ENCODE data around the gene CNOT6. TPM values are rescaled to one million over a fixed set of nuclear protein-coding genes. Genes with fewer than 3 reads are reported as not detected.

The CNOT6 gene
- total RNA-seq, 1 experiment from 2014 or later = 10.6 TPM

DNA sequence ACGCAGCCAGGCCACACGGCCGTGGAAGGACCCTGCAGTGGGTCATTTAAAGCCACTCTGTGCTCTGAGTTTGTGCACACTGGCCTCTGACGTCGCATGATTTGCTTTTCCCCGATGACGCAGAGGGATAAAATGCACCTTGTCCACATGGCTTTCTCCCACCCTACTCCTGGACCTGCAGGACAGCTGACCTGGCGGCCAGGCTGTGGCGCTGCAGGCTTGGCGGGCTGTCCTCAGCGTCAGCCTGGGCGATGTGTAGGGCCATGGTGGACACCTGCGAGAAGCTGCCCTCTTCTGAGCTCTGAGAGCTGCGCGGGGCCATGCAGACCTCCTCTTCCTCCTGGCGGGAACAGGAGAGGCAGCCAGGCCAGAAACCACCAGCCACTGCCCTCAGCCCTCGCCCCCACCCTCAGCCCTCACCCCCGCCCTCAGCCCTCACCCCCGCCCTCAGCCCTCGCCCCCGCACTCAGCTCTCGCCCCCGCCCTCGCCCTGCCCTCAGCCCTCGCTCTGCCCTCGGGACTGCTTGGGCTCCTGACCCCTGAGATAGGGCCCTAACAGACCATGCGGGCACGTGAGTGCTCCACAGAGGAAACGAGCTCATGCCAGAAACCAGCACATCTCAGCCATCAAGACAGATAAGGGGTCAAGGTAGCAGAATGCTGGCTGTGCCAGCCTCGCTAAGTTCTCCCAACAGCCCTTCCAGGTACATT lies 117.1 kb downstream of the CNOT6 start:
- Histone ChIP-seq H3F3A (ENCODE audit: low read length, unreplicated experiment) (no peaks in the 10 kb centered on the region), H3K27me3 (ENCODE audit: low read length) (peaks cover 4% of the 10 kb centered on the region; the same call in 1 of the 2 replicates), H3K27ac (ENCODE audit: low read length) (no peak overlapping the region), H3K9ac (ENCODE audit: low read length) (no peak overlapping the region), H2AFZ (ENCODE audit: low read length) (no peak overlapping the region), H4K20me1 (ENCODE audit: low read length) (no peaks in the 10 kb centered on the region), H3K4me1 (ENCODE audit: insufficient read depth, low read length) (no peaks in the 10 kb centered on the region), H3K9me2 (replicated peaks; ENCODE audit: low read length) (no peaks in the 10 kb centered on the region), H3K4me3 (ENCODE audit: low read length) (no peak overlapping the region), H3K79me2 (ENCODE audit: low read length) (no peaks in the 10 kb centered on the region), H3K36me3 (ENCODE audit: low read depth, low read length) (no peaks in the 10 kb centered on the region), H3K4me2 (ENCODE audit: low read length) (no peak overlapping the region), H3K9me3 (ENCODE audit: low read length) (no peaks in the 10 kb centered on the region)
- no TSS peak for BruUV-seq (replicated peaks)
- peak; percentile 47; the same call in 1 of the 2 replicates for ATAC-seq
- DNase-seq = peak; percentile 18
- intact Hi-C loops (cut with micrococcal nuclease) = no loop called here
- no peak for TF ChIP-seq EZH2phosphoT487 (IDR thresholded peaks at IDR 0.05; ENCODE audit: borderline replicate concordance, low read length)
- no peak for TF ChIP-seq EZH2 (IDR thresholded peaks at IDR 0.05; ENCODE audit: low read length, unreplicated experiment)
- TF ChIP-seq, protein P1, sequence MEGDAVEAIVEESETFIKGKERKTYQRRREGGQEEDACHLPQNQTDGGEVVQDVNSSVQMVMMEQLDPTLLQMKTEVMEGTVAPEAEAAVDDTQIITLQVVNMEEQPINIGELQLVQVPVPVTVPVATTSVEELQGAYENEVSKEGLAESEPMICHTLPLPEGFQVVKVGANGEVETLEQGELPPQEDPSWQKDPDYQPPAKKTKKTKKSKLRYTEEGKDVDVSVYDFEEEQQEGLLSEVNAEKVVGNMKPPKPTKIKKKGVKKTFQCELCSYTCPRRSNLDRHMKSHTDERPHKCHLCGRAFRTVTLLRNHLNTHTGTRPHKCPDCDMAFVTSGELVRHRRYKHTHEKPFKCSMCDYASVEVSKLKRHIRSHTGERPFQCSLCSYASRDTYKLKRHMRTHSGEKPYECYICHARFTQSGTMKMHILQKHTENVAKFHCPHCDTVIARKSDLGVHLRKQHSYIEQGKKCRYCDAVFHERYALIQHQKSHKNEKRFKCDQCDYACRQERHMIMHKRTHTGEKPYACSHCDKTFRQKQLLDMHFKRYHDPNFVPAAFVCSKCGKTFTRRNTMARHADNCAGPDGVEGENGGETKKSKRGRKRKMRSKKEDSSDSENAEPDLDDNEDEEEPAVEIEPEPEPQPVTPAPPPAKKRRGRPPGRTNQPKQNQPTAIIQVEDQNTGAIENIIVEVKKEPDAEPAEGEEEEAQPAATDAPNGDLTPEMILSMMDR (conservative IDR thresholded peaks at IDR 0.05; ENCODE audit: low read depth, low read length) = peak; percentile 21; the same call in 1 of the 2 replicates
- ChIA-PET POLR2A (ENCODE audit: unreplicated experiment) (no interaction called here), CTCF (no interaction called here)

DNA sequence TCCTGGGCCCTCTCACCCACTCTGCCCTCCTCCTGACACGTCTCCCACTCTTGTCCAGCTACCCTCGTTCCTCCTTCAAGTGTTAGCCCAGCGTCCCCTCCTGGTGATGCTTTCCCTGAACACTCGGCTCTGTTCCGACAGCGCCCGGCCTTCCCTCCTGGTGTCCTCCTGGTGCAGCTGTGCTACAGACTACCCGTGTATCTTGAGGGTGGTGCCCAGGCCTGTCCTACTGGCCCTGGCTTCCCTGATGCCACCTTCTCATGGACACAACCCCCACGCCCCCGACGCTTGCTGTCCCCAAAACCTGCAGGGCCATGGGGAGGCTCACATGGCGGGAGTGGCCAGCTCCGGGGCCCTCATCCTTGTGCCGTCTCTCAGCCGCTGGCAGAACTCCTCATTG lies 118.5 kb downstream of the CNOT6 start:
- Histone ChIP-seq H3K9me3 (ENCODE audit: low read length) (no peaks in the 10 kb centered on the region), H3K36me3 (ENCODE audit: low read depth, low read length) (no peaks in the 10 kb centered on the region), H3K27me3 (ENCODE audit: low read length) (peaks cover 6% of the 10 kb centered on the region), H3F3A (ENCODE audit: low read length, unreplicated experiment) (no peaks in the 10 kb centered on the region), H3K9me2 (replicated peaks; ENCODE audit: low read length) (no peaks in the 10 kb centered on the region), H3K27ac (ENCODE audit: low read length) (no peak overlapping the region), H3K79me2 (ENCODE audit: low read length) (no peaks in the 10 kb centered on the region), H3K4me2 (ENCODE audit: low read length) (no peak overlapping the region), H4K20me1 (ENCODE audit: low read length) (no peaks in the 10 kb centered on the region), H3K9ac (ENCODE audit: low read length) (no peak overlapping the region), H2AFZ (ENCODE audit: low read length) (no peak overlapping the region), H3K4me3 (ENCODE audit: low read length) (no peak overlapping the region), H3K4me1 (ENCODE audit: insufficient read depth, low read length) (no peaks in the 10 kb centered on the region)
- POLR2A ChIA-PET (ENCODE audit: unreplicated experiment) = no interaction called here
- CTCF ChIA-PET = no interaction called here
- no TSS peak for BruUV-seq (replicated peaks)
- ATAC-seq (no peak), DNase-seq (no peak)
- TF ChIP-seq, protein P1 (conservative IDR thresholded peaks at IDR 0.05; ENCODE audit: low read depth, low read length) = no peak
- TF ChIP-seq EZH2phosphoT487 (IDR thresholded peaks at IDR 0.05; ENCODE audit: borderline replicate concordance, low read length) (no peak), EZH2 (IDR thresholded peaks at IDR 0.05; ENCODE audit: low read length, unreplicated experiment) (no peak)
- intact Hi-C loops (cut with micrococcal nuclease) = no loop called here

DNA sequence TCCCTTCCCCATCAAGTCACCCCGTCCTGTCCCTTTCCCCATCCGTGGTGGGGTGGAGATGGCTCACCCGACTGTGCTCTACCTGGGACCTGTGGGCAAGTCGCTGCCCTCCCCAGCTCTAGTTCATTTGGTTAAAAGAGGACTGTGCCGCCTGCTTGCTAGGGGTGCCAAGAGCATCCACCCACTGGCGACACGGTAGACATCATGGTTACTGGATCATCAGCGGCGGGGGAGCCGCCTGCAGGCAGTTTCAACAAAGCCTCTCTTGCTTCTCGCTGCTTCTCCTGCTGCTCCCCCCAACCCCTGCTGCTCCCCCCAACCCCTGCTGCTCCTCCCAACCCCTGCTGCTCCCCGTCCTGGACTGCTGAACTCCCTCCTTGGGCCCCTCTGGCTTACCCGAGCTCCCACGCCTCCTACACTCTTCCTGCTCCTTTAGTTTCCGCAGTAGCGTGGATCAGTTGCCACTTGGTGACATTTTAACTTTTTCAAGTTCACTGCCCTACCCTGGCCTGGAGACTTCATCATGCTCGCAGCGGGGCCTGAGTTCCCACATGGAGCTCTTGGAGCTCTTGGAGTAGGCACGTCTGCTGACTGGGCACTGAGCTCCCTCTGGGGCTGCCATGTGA lies 119.1 kb downstream of the CNOT6 start:
- H3K27me3 ChIP-seq (ENCODE audit: low read length) = peaks cover 7% of the 10 kb centered on the region
- no peak overlapping the region for H3K4me2 ChIP-seq (ENCODE audit: low read length)
- DNase-seq (no peak), ATAC-seq (no peak)
- no peaks in the 10 kb centered on the region for H3K79me2 ChIP-seq (ENCODE audit: low read length)
- no peaks in the 10 kb centered on the region for H3K4me1 ChIP-seq (ENCODE audit: insufficient read depth, low read length)
- H3F3A ChIP-seq (ENCODE audit: low read length, unreplicated experiment) = no peaks in the 10 kb centered on the region
- no peaks in the 10 kb centered on the region for H4K20me1 ChIP-seq (ENCODE audit: low read length)
- no TSS peak for BruUV-seq (replicated peaks)
- no peak overlapping the region for H2AFZ ChIP-seq (ENCODE audit: low read length)
- ChIA-PET CTCF (no interaction called here), POLR2A (ENCODE audit: unreplicated experiment) (no interaction called here)
- no peaks in the 10 kb centered on the region for H3K9me3 ChIP-seq (ENCODE audit: low read length)
- H3K9me2 ChIP-seq (replicated peaks; ENCODE audit: low read length) = no peaks in the 10 kb centered on the region
- no peak overlapping the region for H3K4me3 ChIP-seq (ENCODE audit: low read length)
- no peak overlapping the region for H3K9ac ChIP-seq (ENCODE audit: low read length)
- H3K27ac ChIP-seq (ENCODE audit: low read length) = no peak overlapping the region
- no peaks in the 10 kb centered on the region for H3K36me3 ChIP-seq (ENCODE audit: low read depth, low read length)
- TF ChIP-seq EZH2 (IDR thresholded peaks at IDR 0.05; ENCODE audit: low read length, unreplicated experiment) (no peak), EZH2phosphoT487 (IDR thresholded peaks at IDR 0.05; ENCODE audit: borderline replicate concordance, low read length) (no peak)
- TF ChIP-seq, protein P1 (conservative IDR thresholded peaks at IDR 0.05; ENCODE audit: low read depth, low read length) = no peak
- intact Hi-C loops (cut with micrococcal nuclease) = no loop called here

All from PC-3 (cell line).